ENCODE measurements around the gene MROH2A. TPM values are rescaled to one million over a fixed set of nuclear protein-coding genes. Genes with fewer than 3 reads are reported as not detected.

MROH2A gene
- total RNA-seq, 1 donor from 2014 or later: not detected

DNA sequence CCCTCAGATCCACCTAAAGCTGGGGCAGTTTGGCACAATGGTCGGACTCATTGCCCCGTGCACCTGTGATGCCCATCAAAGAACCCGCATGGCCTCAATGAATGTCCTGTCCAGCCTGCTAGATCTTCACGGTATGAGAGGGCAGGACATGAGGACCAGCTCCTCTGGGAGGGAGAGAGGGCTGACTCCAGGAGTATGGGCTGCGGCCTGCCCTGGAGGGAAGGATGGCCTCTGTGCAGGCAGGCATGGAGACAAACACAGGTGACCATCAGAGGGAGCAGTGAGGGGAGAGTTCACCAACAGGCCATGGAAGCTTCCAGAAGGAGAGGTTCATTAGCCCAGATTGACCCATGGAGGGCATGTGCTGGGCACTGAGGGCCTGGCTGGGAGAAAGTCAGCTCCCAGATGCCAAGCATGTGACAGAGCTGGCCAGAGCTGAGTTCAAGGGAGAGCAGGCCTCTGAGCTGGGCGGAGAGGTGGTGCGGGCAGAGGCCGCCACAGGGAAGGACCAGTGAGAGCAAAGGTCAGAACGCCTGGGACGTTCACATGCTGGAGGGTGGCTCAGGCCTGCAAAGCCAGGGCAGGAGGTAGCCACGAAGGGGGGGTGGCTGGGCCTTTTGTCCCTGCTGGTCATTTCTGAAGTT, 40.0 kb downstream of the MROH2A start:
- no peak for DNase-seq (ENCODE audit: low read depth)

DNA sequence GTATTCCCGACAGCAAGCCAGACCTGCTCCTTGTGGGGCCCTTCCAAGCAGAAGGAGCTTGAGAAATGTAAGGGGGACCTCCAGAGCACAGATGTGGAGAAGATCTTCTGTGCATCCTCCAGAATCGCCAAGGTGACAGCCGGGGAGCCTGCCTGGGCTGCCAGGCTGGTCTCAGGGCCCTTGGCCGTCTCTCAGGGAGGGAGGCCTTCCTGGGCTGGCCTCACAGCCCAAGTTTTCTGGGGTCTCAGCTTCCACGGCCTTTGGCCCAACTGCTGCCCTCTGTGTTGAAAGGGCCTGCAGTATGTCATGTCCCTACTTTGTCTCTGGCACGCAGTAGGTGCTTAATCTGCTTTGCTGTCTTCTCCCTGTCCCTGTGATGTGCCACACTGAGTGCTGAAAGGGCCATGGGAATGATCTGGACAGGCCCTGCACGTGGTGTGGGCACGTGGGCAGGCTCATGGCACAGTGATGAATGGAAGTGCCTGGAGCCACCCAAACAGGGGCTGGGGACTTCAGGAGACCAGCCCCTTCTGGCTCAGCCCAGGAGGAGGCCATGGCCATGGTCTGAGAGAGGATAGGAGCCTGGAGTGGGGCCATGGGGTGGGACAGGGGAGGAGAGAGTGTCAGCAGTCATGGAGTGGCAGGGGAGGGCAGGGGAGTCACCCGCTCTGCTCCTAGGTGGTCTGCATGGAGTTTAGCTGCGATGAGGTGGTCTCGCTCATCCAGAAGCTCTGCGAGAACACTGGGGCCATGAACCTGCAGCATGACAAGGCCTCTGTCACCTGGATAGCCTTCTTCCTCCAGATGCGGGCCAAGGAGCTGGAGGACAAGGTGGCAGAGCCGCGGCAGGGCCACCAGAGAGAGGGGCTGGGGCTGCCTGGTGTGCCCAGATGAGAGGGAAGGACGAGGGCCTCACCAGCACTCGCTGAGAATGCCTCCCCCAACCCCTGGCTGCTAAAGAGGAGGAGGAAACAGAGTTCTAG, 40.8 kb downstream of the MROH2A start:
- no peak for DNase-seq (ENCODE audit: low read depth)

DNA sequence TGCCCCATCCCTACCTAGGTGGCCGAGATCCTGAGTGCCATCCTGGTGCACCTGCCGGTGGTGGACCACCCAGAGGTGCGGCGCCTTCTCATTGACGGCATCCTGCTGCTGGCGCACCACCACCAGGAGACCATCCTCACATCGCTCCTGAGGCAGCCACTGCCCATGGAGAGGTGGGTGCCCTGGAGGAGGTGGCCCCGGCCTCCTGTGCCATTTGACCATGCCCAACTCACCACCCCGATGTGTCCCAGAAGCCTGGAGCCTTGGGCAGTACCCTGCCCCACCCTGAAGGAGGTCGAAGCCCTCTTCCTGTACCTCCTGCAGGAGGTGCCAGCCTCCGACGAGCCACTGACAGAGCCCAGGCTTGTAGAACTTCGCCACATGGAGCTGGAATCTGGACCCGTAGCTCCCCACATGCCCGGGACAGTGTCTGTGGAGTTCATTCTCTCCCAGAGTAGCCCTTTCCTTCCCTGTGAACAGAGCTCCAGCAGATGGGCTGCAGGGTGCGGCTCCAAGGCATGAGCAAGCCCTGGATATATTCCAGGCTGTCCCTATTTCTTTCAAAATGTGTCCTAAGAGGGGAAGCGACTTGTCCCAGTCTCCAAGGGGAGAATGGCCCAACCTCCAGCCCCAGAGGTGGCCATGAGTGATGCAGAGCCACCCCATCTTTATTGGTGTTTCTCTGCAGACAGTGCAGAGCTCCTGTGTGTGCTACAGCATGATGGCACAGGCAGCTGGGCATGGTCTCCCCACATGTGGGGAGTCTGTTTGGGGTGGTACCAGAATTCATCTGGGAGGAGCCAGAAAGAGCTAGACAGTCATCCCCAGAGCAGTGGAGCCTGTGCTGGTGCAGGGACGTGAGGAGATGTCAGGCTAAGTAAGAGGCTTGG, 42.0 kb downstream of the MROH2A start:
- no peak for DNase-seq (ENCODE audit: low read depth)

DNA sequence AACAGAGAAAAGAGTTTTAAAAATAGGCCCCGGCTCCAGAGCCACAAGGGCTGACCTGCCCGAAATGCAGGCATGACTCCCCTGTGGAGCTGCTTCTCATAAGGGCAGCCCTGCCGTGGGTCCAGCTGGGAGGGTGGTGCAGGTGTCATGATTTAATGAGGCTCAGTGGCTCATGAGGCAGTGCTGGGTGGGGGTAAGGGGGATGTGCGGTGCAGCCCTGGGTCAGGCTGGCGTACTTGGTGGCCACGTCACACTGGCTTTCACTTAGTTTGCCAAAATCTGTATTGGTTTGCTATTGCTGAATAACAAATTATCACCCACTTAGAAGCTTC, 42.6 kb downstream of the MROH2A start:
- DNase-seq (ENCODE audit: low read depth): no peak

DNA sequence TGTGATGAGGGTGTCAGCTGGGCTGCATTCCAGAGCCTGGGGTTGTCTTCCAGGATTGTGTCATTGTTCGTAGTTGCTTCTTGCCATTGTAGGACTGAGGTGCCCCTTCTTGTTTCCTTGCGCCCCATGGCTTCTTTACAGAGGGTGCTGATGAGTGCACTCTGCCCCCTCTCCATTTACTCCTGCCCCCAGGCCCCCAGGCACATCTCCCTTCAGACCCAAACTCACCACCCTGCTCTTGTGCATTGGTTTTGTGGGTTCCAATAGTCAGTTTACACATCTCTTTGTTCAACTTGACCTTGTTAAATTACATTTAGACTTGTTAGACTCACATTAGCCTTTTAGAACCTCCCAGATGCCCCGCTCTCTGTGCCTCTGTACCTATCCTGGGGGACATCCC, 43.1 kb downstream of the MROH2A start:
- DNase-seq (ENCODE audit: low read depth): no peak

DNA sequence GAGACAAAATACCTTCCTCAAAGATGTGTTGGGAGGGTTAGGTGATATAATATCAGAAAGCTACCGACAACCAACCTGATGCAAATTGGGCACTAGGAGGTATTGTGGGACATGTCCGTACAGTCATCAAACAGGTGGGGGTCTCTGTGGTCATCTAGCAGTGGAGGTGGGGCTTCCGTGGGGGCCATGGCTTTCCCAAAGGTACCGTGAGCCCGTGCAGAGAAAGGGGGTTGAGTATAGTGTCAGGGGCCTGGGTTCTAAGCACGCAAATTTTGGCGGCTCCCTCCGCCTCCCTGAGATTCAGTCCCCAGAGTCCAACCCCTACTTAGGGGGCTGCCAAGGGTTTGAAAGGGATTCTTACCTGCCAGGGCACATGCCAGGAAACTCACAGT, 43.6 kb downstream of the MROH2A start:
- no peak for DNase-seq (ENCODE audit: low read depth)

DNA sequence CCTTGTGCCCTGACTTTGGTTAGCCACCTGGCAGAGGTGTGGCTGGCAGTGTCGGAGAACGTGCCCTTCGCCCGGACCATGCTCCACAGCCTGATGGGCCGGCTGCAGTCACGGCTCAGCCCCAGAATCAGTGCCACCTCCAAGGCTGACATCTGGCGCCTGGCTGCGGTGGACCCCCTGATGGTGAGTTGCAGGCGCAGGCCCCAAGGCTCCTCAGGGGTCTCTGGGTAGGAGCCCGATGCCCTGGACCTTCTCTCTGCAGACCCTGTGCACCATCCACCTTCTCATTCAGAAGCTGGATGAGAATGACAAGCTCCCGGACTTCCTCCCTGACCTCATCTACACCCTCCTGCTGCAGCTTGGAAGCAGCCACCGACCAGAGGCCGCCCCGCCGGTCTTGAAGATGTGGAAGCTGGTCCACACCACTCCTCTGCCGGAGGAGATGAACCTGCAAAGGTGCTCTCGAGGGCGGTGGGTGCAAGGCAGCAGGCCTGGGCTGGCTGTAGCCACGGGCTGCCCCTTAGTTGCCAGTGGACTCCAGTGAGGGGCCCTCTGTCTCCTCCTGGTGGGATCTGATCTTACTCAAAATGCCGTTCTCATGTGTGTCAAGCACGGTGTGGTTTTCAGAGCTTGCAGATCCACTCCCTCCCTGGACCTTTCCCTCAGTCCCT, 44.1 kb downstream of the MROH2A start:
- DNase-seq (ENCODE audit: low read depth): no peak

DNA sequence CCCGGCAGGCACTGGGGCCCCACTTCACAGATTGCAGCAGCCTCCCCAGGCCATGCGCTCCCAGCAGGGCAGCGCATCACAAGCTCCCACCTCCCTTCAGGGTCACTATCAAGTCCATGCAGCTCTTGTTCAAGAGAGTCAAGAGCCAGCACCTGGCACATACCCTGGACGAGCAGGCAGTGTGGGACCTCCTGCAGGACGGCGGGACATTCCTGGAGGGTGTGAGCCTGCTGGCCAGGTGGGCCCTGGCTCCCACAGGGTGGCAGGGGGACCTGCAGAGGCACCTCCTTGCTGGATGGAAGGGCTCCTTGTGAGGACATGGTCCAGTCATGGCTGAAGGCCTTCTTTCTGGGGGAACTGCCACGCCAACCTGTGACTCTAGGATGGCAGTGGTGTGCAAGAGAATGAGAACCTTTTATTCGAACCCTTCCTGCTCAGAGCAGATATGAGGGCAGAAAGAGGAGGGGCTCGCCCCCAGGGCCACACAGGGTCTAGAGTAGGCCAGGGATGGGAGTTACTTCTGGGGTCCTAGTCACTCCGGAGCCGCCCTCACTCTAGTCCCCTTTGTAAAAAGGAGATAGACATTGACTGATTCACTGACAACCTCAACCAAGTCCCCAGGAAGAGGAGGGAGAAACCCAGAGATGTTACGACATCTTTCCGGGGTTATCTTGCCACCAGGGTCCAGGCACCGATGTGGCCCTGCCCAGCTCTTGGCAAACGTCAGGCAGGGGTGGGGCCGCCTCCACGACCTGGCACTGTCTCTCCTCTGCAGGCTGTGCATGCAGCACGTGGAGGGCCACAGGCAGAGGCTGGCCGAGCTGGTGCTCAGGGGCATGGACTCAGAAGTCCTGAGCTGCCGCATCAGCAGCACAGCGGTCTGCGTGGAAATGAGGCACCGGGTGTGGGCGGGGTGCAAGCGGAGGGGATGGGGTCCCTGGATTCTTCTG, 44.9 kb downstream of the MROH2A start:
- DNase-seq (ENCODE audit: low read depth): no peak

DNA sequence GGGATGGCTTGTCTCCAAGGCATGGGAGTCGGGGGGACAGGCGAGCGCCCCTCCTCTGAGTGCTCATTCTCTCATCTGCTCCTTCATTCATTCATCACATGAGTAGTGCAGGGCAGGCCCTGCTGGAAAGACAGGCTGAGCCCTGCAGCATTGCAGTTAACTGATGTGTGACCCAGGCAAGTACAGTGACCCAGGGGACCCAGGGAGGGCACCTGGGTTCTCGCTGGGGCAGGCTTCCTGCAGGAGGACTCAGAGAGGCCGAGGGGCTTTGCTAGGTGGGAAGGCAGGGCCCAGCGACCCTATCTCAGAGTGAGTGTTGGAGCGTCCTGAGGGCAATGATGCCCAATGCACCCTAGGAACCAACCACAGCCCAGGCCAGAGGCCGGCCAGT, 45.6 kb downstream of the MROH2A start:
- no peak for DNase-seq (ENCODE audit: low read depth)

DNA sequence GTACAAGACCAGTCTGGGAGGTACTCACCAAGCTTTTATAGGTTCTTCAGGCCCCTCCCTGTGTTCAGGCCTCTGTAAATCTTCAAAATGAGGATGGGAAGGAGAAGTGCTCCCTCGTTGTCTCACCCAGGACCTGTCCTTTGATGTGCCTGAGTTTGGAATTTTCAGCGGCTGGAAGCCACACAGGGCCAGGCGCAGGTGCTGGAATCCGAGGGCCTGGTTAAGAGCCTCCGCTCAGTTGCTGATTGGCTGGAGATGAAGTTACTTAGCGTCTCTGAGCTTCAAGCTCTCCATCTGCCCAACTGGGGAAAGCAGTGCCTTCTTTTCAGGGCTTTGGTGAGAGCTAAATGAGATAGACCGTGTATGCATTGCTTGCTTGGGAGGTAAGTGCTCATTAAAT, 46.2 kb downstream of the MROH2A start:
- no peak for DNase-seq (ENCODE audit: low read depth)

DNA sequence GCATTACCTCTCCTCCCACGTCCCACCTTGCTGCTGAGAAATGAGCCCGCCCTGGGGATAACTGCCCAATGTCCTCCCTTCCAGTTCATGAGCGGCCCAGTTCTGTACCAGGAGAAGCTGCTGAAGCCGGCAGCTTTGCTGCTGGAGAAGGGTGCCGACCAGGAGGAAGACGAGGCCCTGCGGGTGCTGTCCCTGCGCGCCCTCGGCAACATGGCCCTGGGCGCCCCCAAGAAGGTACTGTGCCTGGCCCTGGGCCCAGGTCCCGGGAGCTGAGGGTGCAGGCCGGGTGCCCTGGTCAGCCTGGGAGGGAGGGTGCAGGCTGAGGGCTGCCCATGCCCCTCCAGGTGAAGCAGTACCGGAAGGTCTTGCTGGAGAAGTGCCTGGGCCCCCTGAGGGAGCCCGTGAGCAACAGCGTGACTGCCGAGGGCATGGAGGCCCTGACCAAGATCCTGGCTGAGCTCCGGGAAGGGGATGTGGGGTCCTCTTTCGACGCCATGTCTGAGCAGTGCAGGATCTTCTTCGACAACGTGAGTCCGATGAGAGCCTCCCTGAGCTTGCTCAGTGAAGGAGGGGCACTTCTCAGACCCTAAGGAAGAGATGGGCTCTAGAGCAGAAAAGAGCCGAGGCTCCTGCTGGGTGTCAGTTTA, 50.5 kb downstream of the MROH2A start:
- DNase-seq (ENCODE audit: low read depth): no peak

DNA sequence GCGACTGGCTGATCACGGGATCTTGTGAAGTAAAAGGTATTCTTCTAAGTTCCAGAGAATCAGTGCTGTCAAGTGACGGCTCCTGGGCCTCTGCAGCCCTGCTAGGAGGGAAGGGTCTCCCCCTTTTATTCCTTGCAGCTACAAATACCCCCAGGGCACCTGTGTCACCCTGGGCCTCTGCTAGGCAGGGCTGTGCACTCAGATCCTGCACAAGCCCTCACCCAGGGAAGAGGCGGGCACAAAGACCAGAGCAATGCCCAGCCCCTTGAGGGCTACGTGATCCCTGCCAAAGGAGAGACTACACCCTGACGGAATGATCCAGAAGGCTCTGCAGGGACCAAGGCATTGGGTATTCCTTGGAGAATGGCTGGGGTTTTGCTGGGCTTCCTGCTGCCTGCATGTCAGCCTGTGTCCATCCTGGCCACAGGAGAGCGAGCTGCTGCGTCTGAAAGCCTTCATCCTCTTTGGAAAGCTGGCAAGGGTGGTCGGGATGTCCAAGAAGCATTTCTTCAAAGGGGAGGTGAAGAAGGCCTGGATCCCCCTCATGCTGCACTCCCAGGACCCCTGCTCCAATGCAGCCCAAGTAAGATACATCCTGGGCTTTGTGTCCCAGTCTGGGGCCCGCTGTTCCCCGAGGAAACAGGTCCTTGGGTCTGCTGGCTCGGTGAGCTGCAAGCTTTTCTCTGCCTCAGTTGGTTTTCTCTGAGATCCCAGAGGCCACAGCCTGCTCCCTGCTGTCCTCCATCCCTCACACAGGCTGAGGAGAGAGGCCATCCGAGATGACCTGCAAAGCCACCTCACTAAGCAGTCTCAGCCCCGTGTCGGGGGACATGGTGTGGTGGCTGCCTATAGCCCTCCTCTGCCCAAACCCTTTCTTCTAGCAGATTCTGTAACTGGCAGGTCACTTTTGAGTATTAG, 51.3 kb downstream of the MROH2A start:
- DNase-seq (ENCODE audit: low read depth): no peak

DNA sequence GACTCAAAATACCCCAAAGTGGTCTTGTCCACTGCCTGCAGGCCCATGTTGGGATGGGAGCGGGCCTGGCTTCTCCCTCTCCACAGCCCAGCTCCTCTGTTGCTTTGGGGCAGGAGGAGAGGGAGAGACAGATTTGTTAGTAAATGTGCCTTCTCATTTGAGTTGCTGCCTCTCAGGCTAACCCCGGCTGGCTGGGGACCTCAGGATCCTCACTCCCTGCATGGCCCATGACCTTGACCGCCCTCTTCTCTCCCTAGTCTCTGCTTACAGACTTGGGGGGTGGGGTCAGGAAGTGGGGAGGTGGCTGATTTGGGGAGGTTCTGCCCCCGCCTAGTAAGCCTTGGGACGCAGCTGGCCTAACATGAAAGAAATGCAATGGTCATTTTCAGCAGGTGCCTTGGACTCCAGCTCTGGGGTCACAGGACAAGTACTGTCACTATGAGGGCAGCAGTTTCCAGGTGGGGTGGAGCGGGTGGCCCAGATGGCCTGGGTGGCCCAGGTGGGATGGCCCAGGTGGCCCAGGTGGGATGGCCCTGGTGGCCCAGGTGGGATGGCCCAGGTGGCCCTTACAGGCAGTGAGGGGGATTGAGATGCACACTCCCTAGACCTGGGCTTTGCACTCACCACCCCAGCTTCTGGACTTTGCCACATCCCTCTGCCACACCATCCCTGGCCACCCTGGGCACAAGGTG, 52.1 kb downstream of the MROH2A start:
- DNase-seq (ENCODE audit: low read depth): no peak

DNA sequence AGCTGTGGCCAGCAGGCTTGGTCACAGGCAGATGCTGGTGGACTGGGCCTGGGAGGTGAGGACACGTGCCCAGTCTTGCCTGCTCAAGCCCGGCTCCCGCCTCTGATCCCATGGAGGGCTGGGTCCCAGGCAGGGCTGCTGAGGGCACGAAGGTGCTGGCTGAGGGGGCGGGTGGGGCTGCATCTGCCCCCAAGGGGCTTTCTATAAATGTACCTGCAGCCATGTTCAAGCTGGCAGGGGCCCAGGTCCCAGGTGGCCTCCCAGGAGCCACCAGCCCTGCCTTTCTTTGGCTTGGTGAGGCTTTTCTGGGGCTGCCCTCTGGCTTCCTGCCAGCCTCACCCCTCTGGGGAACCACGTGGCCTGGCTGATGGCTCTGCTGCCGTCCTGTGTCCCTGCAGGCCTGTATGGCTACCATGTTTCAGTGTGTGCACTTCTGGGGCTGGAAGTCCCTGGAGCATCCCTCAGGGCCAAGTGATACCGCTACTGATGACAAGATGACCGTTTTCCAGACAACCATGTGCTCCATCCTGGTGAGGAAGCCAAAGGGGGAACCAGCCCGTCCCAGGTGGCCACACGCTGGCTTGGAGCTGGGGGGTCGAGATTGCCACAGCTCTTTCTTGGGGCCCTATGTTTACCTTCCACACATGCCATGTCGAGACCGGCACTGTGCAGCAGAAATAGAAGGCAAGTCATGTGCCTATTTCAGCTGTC, 53.0 kb downstream of the MROH2A start:
- DNase-seq (ENCODE audit: low read depth): no peak

DNA sequence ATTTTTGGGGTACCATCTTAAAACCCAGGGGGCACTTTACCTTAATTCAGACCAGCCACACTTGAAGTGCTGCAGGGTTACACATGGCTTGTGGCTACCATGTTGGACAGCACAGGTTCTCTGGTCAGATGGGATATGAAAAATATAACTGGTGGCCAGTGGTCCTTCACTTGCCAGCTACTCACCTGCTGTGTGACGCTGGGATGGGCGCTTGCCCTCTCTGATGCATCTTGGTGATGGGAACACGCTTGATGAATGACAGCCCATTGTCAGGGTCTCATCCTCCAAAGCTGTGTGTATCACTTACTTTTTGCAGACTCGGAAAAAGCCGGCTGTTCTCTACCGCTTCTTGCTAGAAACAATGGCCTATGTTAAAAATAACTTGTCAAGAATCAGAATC, 53.7 kb downstream of the MROH2A start:
- DNase-seq (ENCODE audit: low read depth): no peak

DNA sequence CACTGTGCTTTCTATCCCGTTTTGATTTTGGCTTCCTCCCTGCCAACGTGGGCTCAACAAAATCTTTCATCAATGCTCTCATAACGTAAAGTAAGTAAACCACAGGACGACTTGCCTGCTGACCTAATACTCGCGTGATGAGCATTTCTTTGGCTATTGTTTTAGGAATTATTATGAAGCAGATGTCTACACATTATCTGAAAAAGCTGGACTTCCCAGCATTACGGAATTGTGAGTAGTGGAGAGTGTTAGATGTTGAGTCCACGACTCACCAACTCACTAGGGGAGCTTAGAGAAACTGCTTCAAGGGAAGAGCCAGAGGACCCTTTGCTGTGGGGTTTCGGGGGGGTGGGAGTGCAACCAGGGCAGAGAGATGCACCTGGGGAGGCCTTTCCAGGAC, 54.3 kb downstream of the MROH2A start:
- no peak for DNase-seq (ENCODE audit: low read depth)

DNA sequence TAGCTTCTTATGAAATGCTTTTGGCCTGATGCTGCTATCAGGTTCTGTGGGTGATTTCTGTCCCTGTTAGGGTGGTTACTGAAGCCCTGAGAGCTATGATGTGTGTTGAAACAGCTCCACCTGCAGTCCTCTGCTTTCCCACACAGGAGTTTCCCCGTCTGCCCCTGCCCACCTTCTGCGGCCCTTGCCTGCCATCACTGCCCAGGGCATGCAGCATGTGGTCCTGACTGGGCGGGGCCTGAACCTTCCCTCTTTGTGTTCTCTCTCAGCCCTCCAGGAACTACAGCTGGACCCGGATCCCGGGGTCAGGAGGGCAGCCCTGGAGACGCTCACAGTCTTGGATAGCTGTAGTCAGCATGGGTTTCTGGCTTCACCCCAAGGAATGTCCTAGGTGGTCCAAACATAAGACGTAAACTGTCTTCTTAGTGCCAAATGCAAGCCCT, 54.8 kb downstream of the MROH2A start:
- peak; percentile 12 for DNase-seq (ENCODE audit: low read depth)
